IPS-15b (cell line): ENCODE measurements around the gene HECTD4.
"Not testable (repeated sequence)": the region's sequence is repeated elsewhere in the genome, so short reads cannot be mapped to it uniquely, and the experiment has no call there.

Experiments
- H3K27me3 ChIP-seq: one replicate; pipeline ENCODE4 v1.6.1; 2013; ENCODE audit warnings: low read length; ENCODE audit not compliant: control insufficient read depth, insufficient read depth
- H3K36me3 ChIP-seq: one replicate; pipeline ENCODE4 v1.6.1; 2013; ENCODE audit warnings: low read length; ENCODE audit not compliant: control insufficient read depth, insufficient read depth
- H3K4me1 ChIP-seq: one replicate; pipeline ENCODE4 v1.6.1; 2013; ENCODE audit warnings: mild to moderate bottlenecking, low read length; ENCODE audit not compliant: control insufficient read depth, insufficient read depth
- H3K4me3 ChIP-seq: one replicate; pipeline ENCODE4 v1.5.1; 2013; ENCODE audit warnings: low read depth, low read length
- H3K9ac ChIP-seq: one replicate; pipeline ENCODE4 v1.6.1; 2013; ENCODE audit warnings: low read depth, mild to moderate bottlenecking, low read length
- H3K9me3 ChIP-seq: one replicate; pipeline ENCODE4 v1.6.1; 2013; ENCODE audit warnings: mild to moderate bottlenecking, low read length; ENCODE audit not compliant: control insufficient read depth, insufficient read depth

The HECTD4 gene

DNA sequence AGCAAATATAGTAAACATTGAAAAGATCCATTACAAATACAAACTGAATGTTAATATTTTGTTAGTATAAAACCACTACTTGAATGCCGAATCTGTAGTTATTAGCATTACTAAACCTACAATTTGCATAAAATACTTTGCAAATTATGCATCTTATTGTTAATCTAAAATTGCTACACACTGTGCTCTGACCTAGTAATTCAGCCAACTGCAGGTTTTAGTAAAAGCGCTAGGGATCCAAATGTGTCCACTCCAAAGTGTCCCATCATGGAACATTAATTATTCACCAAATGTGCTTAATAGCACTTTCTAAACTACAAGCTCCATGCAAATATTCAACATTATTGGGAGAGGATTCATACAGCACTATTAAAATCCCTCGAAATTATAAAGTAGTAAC lies 14.3 kb downstream of the HECTD4 start:
- H3K4me1 ChIP-seq, result no peaks in the 10 kb centered on the region
- H3K27me3 ChIP-seq, result no peaks in the 10 kb centered on the region
- no peaks in the 10 kb centered on the region for H3K36me3 ChIP-seq
- no peak overlapping the region for H3K9ac ChIP-seq
- no peaks in the 10 kb centered on the region for H3K9me3 ChIP-seq
- H3K4me3 ChIP-seq, result no peak overlapping the region

DNA sequence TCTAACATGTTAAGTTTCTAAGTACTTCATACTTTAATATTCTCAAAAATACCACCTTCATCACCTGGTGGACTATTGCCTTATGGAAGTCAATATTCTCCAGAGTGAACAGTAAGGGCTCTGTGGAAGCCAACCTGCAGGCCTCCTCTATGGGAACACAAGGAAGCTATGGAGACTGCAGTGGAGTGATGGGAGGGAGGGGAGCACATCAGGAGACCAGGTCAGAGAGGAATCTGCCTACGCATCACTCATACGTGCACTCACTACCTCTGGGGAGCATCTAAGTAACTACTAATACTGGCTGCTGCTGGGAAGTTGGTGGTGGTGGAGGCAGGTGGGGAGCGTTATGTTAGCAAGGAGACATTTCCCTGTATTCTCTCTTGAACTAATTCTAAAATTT lies 19.9 kb downstream of the HECTD4 start:
- Histone ChIP-seq H3K4me3 (no peak overlapping the region), H3K27me3 (no peaks in the 10 kb centered on the region), H3K9me3 (no peaks in the 10 kb centered on the region), H3K36me3 (no peaks in the 10 kb centered on the region), H3K9ac (no peak overlapping the region), H3K4me1 (no peaks in the 10 kb centered on the region)

DNA sequence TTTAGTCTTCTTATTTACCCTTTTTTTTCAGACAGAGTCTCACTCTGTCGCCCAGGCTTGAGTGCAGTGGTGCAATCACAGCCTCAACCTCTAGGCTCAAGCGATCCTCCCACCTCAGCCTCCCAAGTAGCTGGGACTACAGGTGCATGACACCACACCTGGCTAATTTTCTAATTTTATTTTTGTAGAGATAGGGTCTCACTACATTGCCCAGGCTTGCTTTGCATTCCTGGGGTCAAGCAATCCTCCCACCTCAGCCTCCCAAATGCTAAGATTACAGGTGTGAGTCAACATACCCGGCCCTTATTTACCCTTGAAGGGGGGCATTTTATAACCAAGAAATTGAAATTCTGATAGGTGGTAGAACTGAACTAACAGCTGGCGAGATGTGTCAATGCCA lies 21.0 kb downstream of the HECTD4 start:
- no peak overlapping the region for H3K4me3 ChIP-seq
- H3K27me3 ChIP-seq, result no peaks in the 10 kb centered on the region
- H3K9ac ChIP-seq, result no peak overlapping the region
- no peaks in the 10 kb centered on the region for H3K36me3 ChIP-seq
- no peaks in the 10 kb centered on the region for H3K4me1 ChIP-seq
- H3K9me3 ChIP-seq, result no peaks in the 10 kb centered on the region

DNA sequence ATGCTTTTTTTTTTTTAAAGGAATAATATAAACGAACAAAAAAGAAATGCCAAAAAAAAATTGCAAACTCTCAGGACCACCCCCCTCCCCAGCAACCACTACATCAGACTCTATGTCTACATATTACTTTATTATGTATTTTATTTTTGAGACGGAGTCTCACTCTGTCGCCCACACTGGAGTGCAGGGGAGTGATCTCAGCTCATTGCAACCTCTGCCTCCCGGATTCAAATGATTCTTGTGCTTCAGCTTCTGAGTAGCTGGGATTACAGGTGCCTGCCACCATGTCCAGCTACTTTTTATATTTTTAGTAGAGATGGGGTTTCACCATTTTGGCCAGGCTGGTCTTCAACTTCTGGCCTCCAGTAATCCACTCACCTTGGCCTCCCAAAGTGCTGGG lies 22.9 kb downstream of the HECTD4 start:
- Histone ChIP-seq H3K4me1 (no peaks in the 10 kb centered on the region), H3K9ac (no peak overlapping the region), H3K4me3 (no peak overlapping the region), H3K27me3 (no peaks in the 10 kb centered on the region), H3K9me3 (no peaks in the 10 kb centered on the region), H3K36me3 (no peaks in the 10 kb centered on the region)

DNA sequence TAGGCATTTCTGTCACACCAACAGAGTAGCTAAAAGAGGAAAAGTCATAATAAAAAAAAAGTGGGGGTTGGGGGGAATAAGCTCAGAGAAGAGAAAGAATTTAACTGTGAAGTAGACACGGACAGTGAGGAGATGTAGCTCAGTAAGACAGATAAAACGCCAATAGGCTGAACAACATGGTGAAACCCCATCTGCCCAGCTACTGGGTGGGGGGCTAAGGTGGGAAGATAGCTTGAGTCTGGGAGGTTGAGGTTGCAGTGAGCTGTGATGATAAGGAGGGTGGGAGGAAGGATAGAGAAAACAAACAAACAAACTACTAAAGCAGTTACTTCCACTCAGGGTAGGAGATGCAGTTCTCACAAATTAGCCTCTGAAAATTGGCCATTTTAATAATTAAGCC lies 25.0 kb downstream of the HECTD4 start:
- Histone ChIP-seq H3K36me3 (no peaks in the 10 kb centered on the region), H3K27me3 (no peaks in the 10 kb centered on the region), H3K9me3 (no peaks in the 10 kb centered on the region), H3K9ac (no peak overlapping the region), H3K4me1 (peaks cover 5% of the 10 kb centered on the region), H3K4me3 (no peak overlapping the region)

DNA sequence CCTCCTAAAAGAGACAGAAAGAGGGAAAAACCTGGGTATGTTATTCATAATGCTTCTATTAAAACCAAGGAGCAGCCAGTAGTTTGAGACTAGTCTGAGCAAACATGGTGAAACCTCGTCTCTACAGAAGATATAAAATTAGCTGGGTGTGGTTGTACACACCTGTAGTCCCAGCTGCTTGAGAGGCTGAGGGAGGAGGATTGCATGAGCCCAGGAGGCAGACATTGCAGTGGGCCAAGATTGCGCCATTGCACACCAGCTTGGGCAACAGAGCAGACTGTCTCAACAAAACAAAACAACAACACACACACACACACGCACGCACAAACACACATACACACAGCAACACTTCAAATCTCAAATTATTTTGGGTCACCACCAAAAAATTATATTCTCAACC lies 27.8 kb downstream of the HECTD4 start:
- Histone ChIP-seq H3K36me3 (no peaks in the 10 kb centered on the region), H3K4me1 (peaks cover 5% of the 10 kb centered on the region), H3K9me3 (no peaks in the 10 kb centered on the region), H3K4me3 (no peak overlapping the region), H3K9ac (no peak overlapping the region), H3K27me3 (no peaks in the 10 kb centered on the region)

DNA sequence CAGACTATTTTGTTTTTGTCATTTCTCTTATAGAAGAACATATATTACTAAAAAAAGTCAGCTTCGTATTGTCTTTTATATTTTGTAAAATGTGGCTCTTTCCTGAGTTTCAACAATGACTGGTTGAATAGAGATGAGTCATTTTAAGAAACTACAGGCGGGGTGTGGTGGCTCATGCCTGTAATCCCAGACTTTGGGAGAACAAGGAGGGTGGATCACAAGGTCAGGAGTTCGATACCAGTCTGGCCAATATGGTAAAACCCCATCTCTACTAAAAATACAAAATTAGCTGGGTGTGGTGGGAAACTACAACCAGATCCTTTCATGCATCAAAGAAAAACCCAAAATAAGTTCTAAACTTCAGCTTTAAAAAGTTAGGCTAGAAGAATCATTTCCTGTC lies 28.8 kb downstream of the HECTD4 start:
- H3K27me3 ChIP-seq, result no peaks in the 10 kb centered on the region
- H3K9me3 ChIP-seq, result no peaks in the 10 kb centered on the region
- H3K9ac ChIP-seq, result no peak overlapping the region
- H3K4me3 ChIP-seq, result no peak overlapping the region
- H3K4me1 ChIP-seq, result peaks cover 5% of the 10 kb centered on the region
- no peaks in the 10 kb centered on the region for H3K36me3 ChIP-seq

DNA sequence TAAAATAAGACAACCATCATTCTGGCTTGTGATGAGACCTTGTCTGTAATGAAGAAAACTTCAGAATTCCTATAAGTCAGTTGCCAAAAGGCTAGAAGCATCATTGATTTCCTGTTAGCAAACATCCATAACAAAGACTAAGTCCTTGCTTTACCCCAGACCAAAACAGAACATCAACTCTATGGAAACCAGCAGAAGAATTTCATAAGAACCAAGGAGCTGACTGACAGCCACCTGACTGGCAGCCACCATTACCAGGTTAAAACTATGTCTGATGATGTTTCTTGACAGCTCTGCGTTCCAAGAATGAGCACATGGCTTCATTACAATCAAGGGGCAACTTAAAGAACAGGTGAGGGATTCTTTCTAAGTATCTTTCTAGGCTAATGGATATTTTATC lies 29.3 kb downstream of the HECTD4 start:
- Histone ChIP-seq H3K4me3 (no peak overlapping the region), H3K9ac (no peak overlapping the region), H3K9me3 (no peaks in the 10 kb centered on the region)

DNA sequence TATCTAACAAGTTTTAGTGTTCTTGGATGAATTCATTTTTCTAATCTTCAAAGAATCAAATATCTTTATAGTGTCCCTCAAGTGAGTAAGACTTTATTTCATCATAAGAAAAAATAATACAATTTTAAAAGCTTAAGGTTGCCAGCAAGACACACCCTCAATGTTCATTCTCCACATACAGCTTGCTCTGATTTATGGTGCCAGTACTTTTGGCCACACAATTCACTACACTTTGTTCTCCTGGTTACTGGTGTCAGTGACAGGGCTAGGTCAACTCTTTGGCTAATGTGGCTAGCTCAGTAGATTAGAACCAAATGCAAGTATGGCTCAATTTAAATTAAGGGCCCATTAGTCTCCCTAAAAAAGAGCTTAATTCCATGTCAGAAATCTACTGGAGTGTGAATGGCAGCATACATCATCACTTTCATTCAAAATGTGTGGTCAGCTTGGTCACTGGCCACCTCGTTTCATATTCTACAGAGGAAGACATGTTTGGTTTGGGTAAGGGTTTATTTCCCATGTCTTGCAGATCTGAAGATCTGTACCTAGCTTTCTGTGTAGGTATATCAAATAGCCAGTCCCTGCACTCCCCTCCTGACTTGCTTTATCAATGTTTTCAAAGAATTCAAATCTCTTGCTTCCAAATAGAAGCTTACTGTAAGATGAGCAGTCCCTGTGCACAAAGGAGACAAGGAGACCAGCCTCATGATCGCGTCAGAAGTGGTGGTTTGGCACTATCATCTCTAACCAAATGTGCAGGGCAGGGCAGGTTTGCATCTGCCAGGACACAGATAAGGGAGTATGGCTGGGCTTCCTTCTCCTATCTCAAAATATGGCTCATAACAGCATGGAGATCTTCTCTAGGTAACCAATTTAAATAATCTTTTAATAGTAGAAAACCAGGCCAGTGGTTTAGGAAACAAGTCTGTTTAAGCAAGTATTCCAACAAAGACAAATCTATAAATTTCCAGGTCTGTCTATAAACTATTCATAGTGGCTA lies 31.3 kb downstream of the HECTD4 start:
- Histone ChIP-seq H3K9me3 (no peaks in the 10 kb centered on the region), H3K9ac (no peak overlapping the region), H3K36me3 (no peaks in the 10 kb centered on the region), H3K4me1 (peaks cover 9% of the 10 kb centered on the region), H3K4me3 (no peak overlapping the region), H3K27me3 (no peaks in the 10 kb centered on the region)

More for the DNA sequence above, 29.3 kb downstream of the HECTD4 start:
- Histone ChIP-seq H3K27me3 (no peaks in the 10 kb centered on the region), H3K4me1 (peaks cover 5% of the 10 kb centered on the region), H3K36me3 (no peaks in the 10 kb centered on the region)

DNA sequence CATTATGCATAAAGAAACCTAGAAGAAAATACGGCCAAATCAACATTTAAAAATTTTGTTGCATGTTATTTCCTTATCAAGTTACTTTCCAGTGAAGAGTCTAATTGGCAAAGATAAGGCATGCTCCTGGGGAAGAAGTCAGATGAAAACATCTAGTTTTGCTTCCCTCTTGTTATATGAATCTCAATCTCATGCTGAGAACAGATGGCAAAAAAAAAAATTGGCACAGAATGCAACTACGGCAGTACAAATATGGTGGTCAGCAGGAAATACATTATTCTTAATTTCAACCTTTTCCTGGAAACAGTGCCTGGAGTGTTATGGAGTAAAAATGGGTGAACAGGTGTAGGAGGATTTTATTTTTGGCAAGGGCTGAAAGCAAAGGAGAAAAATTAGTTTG lies 32.8 kb downstream of the HECTD4 start:
- no peaks in the 10 kb centered on the region for H3K9me3 ChIP-seq
- H3K27me3 ChIP-seq, result no peaks in the 10 kb centered on the region
- peaks cover 10% of the 10 kb centered on the region for H3K4me1 ChIP-seq
- H3K4me3 ChIP-seq, result no peak overlapping the region
- no peak overlapping the region for H3K9ac ChIP-seq
- no peaks in the 10 kb centered on the region for H3K36me3 ChIP-seq

DNA sequence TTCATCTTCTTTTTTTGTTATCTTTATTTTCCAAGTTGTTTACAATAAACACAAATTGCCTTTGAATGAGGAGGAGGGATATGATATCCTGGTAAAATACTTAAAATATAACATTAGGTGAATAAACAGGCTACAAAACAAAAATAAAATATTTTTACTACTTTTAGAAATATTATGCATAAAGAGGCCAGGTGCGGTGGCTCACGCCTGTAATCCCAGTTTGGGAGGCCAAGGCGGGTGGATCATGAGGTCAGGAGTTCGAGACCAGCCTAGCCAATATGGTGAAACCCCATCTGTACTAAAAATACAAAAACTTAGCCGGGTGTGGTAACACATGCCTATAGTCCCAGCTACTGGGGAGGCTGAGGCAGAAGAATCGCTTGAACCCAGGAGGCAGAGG lies 33.3 kb downstream of the HECTD4 start:
- not testable (repeated sequence) for H3K36me3 ChIP-seq, H3K4me3 ChIP-seq

DNA sequence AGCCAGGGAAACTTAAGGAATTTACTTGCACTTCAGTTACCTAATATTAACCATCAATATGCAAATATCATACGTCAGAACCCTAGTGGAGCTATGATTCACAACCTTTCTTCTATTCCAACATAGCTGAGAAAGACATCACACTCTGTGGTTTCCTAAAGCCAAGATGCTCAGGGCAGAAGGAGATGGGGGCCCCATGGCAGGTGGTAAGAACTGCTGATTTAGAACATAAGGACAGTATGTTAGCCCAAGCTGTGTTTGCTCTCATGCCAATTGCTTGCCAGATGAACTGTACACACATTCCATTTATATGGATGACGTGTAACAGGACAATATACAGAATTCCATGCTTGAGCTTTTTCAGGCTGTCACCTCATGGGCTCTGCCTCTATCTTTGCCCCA lies 34.6 kb downstream of the HECTD4 start:
- no peaks in the 10 kb centered on the region for H3K27me3 ChIP-seq
- H3K9me3 ChIP-seq, result no peaks in the 10 kb centered on the region
- no peak overlapping the region for H3K4me3 ChIP-seq
- no peaks in the 10 kb centered on the region for H3K36me3 ChIP-seq
- H3K4me1 ChIP-seq, result peaks cover 12% of the 10 kb centered on the region
- no peak overlapping the region for H3K9ac ChIP-seq

More for the DNA sequence above, 33.3 kb downstream of the HECTD4 start:
- not testable (repeated sequence) for H3K27me3 ChIP-seq, H3K9ac ChIP-seq, H3K9me3 ChIP-seq
- peaks cover 15% of the 10 kb centered on the region for H3K4me1 ChIP-seq
